GM21529 (cell line): ENCODE results near the gene NR2C1.
A peak's percentile ranks its signal among the peaks of the same experiment; 100 is the strongest.

Source experiments
- ATAC-seq: cut with Tn5 transposase; IDR thresholded peaks from one replicate; pipeline ENCODE4 v1.9.1; 2021; ENCODE audit not compliant: unreplicated experiment

Gene NR2C1

GRCh38 chr12:95085612-95086011 lies 12.2 kb upstream of the NR2C1 start:
- ATAC-seq: no peak

DNA sequence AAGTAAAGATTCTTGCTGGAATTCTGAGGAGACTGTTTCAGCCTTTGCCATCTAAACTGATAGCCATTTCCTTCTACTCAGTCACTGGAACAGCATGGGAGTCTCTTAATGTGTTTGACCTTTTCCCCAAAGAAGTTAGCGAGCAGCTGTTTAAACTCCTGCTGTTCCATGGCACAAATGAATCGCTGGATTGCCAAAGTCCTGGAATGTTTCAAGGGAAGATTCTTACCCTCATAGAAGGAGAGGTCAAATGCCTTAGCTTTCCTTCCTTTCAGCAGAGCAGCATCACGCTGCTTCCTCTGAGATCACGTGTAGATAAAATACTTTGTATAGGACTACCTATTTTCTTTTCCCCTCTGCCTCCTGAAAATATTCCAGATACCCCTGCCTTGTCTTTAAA lies 10.5 kb upstream of the NR2C1 start:
- no peak for ATAC-seq

- no peak for ATAC-seq
Measured at GRCh38 chr12:95083471-95083870, 10.1 kb upstream of the NR2C1 start.

DNA sequence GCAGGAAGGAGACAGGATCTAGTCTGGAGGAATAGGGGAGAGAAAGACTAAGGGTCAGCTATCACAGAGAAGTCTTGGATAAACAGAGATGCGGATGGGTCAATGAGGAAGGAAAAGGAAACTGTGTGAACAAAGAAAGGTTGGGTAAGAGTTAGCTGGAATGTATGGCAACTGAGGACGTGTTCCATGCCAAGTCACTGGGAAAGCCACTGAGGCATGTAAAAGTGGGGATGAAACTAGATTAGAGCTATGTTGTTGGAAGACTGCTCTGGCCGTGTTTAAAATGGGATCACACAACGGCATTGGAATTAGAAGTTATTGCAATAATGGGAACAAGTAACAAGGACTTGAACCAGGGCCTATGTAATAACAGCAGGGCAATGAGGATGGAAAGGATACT lies 3.9 kb upstream of the NR2C1 start:
- ATAC-seq: no peak

DNA sequence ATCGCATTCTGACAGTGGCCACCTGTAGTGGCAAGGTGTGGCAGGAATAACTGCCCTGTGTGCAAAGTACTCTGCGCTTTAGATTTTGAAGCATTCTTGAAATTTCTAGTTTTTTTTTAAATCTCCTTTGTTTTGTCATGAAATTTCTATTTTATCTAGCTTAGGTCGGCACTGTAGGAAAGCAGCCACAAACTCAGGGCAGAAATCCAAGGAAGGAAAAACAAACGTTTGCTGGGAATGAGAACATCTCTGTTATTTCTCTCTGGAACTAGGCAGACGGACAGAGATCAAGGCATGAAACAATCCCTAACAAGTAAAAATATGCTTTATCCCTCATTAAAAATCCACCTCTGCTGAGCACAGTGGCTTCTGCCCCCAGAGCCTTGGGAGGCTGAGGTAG lies 1.3 kb upstream of the NR2C1 start:
- no peak for ATAC-seq

DNA sequence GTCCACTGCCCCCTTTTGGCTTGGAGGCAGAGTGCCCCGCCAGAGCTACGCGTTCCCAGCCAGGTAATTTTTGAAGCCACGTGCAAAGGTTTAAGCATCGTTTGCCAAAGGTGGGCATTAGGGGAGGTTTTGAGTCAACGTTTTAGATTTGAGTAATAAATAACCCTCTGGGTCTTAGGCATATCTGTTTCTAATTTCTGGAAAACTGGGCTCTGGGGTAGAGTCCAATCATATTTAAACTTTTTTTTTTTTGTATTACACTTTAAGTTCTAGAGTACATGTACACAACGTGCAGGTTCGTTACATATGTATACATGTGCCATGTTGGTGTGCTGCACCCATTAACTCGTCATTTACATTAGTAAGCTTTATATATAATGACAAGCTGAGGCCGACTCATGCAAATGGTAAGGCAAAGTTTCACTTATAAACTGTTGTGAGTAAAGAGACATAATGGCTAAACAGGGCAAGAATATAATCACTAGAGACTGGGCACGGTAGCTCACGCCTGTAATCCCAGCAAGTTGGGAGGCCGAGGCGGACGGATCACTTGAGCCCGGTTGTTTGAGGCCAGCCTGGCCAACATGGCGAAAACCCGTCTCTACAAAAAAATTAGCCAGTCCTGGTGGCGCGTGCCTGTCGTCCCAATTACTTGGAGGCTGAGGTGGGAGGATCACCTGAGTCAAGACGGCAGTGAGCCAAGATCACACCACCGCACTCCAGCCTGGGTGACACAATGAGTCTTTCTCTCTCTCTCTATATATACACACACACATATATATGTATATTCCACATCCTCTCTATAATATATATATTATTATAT lies 491 bp upstream of the NR2C1 start:
- ATAC-seq: no peak

- no peak for ATAC-seq
Measured at GRCh38 chr12:95070378-95070777, 3.0 kb downstream of the NR2C1 start.

DNA sequence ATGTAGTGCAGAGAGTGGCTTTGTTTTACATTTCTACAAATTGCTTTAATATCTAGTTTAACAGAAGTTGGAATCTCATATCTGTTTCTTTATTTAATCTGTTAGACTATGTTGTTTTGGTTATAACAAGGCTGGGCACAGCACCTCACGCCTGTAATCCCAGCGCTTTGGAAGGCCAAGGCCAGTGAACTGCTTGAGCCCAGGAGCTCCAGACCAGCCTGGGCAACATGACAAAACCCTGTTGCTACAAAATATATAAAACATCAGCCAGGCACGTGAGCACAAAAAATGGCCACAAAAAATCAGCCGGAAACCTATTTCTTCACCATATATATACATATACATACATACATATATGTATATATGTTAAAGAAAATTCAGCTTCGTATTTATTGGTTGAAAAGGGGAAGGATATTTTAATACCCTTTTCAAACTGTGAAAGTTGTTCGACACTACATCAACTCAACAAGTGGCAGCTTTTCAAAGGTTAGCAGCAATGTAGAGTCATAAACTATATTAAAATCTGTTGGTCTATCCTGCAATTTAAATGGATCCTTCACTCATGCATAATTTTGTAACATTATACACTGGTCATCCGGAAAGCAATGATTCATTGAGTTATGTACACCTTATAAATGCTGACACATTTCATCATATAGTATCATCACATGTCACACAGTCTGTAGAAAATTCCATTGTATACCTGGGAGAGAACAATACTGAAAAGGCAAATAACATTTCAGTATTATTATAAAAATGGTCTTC lies 7.1 kb downstream of the NR2C1 start:
- ATAC-seq: no peak

DNA sequence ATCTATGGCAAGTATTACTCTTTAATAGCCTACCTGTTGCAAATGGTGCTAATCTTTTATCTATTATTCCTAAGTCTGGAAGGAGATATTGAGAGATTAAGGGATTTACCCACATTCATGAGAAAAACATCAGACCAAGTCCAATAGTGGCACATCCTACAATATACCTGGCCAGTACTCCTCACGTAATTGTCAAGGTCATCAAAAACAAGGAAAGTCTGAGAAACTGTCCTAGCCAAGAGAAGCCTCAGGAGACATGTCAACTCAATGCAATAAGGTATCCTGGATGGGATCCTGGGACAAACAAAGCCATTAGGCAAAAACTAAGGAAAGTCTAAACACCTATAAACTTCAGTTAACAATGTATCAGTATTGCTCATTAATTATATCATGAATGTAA lies 12.5 kb downstream of the NR2C1 start:
- no peak for ATAC-seq

DNA sequence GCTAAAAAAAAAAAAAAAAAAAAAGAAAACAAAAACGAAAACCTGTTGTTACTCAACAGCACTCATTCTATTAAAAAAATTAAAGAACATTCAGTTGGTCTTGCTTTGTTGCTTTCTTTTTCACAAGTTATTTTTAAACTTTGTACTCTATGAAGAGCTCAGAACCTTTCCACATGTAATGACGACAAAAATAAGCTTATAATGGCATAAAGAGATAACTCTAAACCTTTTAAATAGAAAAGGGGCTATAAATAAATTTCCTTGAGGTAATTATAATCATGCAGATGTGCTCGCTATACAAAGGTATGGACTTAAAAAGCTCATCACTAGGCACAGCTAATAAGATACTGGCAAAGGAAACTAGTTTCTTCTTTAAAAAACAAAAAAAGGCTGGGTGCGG lies 13.4 kb downstream of the NR2C1 start:
- ATAC-seq: no peak

DNA sequence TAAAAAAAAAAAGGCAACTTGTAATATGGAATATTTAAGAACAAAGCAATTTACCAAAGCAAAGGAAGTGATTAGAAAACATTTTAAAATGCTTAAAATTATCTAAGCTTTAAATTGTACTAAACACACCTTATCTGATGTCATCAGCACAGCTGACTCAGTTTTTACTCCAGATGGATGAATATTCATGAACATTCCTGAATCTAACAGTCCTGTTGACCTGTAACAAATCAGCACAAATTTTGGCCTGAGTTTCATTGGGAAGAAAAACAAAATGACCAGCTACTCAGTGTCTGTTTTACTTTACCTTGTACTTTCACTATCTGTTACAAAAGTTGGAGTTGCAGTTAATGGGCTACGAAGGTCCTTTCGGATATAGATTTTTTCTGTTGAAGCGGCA lies 16.0 kb downstream of the NR2C1 start:
- ATAC-seq: no peak

- no peak for ATAC-seq
Measured at GRCh38 chr12:95055057-95055456, 18.4 kb downstream of the NR2C1 start.

DNA sequence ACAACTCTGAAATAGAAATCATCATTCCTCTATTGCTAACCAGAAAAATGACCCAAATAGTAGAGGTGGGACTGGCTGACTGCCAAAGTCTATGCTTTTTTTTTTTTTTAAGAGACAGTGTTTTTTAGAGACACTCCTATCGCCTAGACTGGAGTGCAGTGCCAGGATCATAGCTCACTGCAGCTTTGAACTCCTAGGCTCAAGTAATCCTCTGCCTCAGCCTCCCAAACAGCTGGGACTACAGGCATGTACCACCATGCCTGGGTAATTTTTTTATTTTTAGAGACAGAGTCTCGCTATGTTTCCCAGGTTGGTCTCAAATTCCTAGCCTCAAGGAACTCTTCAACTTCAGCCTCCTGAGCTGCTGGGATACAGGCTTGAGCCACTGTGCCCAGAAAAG lies 19.2 kb downstream of the NR2C1 start:
- no peak for ATAC-seq

DNA sequence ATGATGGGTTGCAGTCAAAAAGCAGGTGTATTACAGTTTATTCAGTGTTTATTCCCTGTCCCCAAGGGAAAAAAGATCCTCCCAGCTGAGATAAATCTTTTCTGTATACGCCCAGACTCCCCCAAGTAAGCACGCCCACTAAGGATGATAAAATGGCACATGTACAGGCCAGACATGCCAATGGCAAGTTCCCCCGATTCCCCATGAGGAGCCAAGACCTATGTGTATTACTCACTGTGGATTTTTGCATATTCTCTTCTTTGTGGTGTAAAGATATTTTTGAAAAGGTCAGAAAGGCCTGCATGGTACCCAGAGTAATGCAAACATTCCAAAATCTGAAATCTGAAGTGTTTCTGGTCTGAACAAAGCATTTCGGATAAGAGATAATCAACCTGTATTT lies 22.2 kb downstream of the NR2C1 start:
- ATAC-seq: no peak

DNA sequence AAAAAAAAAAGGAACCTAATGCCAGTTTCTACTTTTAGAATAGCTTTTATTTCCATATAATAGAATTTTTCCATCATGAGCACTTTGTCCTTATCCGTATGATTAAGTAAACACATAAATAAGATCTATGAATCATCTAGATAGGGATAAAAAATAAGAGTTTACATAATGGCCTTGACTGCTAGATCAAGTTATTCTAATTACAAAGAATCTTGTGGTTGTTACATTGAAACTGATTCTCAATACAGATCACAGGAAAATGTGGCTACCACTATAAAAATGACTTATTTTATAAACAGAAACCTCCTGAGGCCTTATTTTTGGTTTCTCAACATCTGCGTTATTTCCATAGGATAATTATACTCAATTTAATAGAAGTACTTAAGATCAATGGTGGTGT lies 35.5 kb downstream of the NR2C1 start:
- no peak for ATAC-seq

- no peak for ATAC-seq
Measured at GRCh38 chr12:95034750-95035149, 38.7 kb downstream of the NR2C1 start.

DNA sequence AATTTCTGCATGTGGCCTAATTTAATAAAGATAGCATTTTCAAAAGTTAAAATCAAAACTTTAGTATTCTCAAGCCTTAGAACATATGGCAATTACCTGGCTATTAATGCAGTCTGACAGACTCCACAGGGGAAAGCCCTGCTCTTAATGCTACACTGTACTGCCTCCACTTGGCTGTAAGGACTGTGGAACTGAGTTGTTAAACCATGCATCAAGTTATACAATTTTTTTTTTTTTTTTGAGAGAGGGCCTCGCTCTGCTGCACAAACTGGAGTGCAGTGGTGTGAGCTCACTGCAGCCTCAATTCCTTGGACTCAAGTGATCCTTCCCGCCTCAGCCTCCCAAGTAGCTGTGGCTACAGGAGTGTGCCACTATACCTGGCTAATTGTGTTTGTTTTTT lies 50.9 kb downstream of the NR2C1 start:
- ATAC-seq: no peak

DNA sequence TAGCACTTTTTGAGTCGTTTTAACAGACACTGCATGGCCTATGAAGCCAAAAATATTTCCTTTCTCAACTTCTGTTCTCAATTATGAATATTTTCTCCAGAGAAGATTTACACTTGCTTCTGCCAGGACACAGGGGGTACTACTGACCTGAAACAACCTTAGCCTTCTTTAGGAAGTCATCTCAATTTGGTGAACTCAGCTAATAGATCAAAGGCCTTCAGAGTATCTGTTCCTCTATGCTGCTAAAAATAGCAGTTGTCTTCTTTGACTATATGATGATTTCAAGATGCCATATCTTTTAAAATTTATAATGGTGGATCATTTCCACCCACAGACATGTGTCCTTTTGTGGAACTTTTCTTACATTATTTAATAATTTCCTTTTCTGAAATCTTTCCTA lies 55.9 kb downstream of the NR2C1 start:
- ATAC-seq: no peak

DNA sequence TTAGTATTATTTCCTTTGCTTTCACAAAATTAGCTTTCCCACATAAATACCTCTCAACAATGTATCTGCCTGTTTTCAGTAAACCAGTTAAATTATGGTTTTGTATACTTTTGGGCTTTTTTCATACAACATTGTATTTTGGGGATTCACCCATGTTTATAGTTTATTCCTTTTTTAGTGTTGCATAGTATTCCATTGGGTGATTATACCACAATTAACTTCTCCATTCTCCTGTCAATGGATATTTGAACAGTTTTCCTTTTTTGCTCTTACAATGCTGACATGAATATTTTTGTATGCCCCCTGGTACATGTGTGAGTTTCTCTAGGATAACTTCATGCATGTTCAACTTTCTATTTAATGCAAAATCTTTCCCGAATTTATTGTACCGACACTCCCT lies 57.3 kb downstream of the NR2C1 start:
- ATAC-seq: no peak

DNA sequence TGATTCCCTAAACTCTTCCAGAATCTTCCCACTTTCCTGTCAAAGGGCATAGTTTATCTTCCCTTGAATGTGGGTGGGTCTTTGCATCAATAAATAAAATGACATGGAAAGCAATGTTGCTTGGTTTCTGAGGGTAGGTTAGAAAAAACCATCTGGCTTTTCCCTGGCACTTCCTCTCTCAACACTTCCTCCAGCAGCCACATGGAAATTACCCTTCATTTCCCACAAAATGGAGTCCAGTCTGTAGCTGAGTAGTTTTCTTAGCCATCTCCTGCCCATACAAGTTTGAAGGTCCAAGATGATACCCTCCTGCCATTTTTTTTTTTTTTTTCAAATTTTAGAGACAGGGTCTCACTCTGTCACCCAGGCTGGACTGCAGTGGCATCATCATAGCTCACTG lies 58.9 kb downstream of the NR2C1 start:
- ATAC-seq: no peak

DNA sequence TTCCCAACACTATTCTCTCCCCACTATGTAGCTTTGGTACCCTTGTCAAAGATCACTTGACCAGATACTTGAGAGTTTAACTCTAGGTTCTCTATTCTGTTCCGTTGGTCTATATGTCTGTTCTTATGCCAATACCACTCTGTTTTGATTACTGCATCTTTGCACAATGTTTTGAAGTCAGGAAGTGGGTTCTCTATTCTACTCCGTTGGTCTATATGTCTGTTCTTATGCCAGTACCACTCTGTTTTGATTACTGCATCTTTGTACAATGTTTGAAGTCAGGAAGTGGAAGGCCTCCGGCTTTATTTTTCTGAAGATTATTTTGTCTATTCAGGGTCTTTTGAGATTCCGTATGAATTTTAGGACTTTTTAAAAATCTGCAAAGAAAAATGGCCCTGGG lies 67.2 kb downstream of the NR2C1 start:
- ATAC-seq: no peak

- ATAC-seq: no peak
Measured at GRCh38 chr12:95004610-95005009, 68.8 kb downstream of the NR2C1 start.

GRCh38 chr12:95003921-95004272 lies 69.5 kb downstream of the NR2C1 start:
- ATAC-seq: peak; percentile 4
